Liver (tissue), 9 donors: ENCODE data around the gene VWF. TPM values are rescaled to one million over a fixed set of nuclear protein-coding genes. Genes with fewer than 3 reads are reported as not detected.

ENCODE experiments used
- DNase-seq: peaks from one replicate; pipeline ENCODE4 v3.0.0-alpha.2; 2017; ENCODE audit warnings: low spot score
- H3K27ac ChIP-seq, 2 donors: one replicate each; pipeline ENCODE4 v1.7.0; 2013; ENCODE audit warnings: inconsistent platforms in 2 of 2, low read length in 2 of 2, control low read depth in 1 of 2, low read depth in 1 of 2, mild to moderate bottlenecking in 1 of 2
- H3K27me3 ChIP-seq, 4 donors: one replicate each; pipeline versions ENCODE4 v1.6.1 to v1.7.0; 2013; ENCODE audit warnings: low read length in 3 of 4, inconsistent platforms in 1 of 4, mild to moderate bottlenecking in 1 of 4, moderate library complexity in 1 of 4; ENCODE audit not compliant: control insufficient read depth in 4 of 4, insufficient read depth in 4 of 4
- H3K36me3 ChIP-seq, 4 donors: one replicate each; pipeline versions ENCODE4 v1.6.1 to v1.7.0; 2013; ENCODE audit warnings: low read length in 3 of 4, mild to moderate bottlenecking in 3 of 4, low read depth in 1 of 4, moderate library complexity in 1 of 4; ENCODE audit not compliant: control insufficient read depth in 4 of 4, insufficient read depth in 3 of 4
- H3K4me1 ChIP-seq, 4 donors: one replicate each; pipeline versions ENCODE4 v1.6.1 to v1.7.0; 2013; ENCODE audit warnings: low read length in 3 of 4, mild to moderate bottlenecking in 3 of 4, moderate library complexity in 1 of 4; ENCODE audit not compliant: control insufficient read depth in 4 of 4, insufficient read depth in 4 of 4
- H3K4me3 ChIP-seq, 3 donors: one replicate each; pipeline versions ENCODE4 v1.6.1 to v1.7.0; 2013; ENCODE audit warnings: low read length in 3 of 3, control low read depth in 1 of 3, low read depth in 1 of 3, mild to moderate bottlenecking in 1 of 3
- H3K9ac ChIP-seq, 2 donors: one replicate each; pipeline ENCODE4 v1.7.0; 2013; ENCODE audit warnings: low read length in 2 of 2, mild to moderate bottlenecking in 2 of 2, moderate library complexity in 2 of 2, control low read depth in 1 of 2, low read depth in 1 of 2
- H3K9me3 ChIP-seq, 4 donors: one replicate each; pipeline versions ENCODE4 v1.6.1 to v1.7.0; 2013; ENCODE audit warnings: low read length in 3 of 4; ENCODE audit not compliant: control insufficient read depth in 4 of 4
- ATF3 ChIP-seq: IDR thresholded peaks from 2 replicates; pipeline ENCODE4 v1.6.1; 2016; ENCODE audit warnings: antibody characterized with exemption
- CTCF ChIP-seq: fragments of 150-350 bp; IDR thresholded peaks from 2 replicates; pipeline ENCODE4 v1.5.1; 2017; ENCODE audit warnings: improper control_type of control experiment, low read depth, low read length; ENCODE audit not compliant: missing input control
- EGR1 ChIP-seq, 2 donors: IDR thresholded peaks; 2 replicates each; pipeline ENCODE4 v1.6.1; 2016 to 2018; ENCODE audit warnings: antibody characterized with exemption in 2 of 2, low read depth in 2 of 2
- FOXA1 ChIP-seq: IDR thresholded peaks from 2 replicates; pipeline ENCODE4 v1.6.1; 2016; ENCODE audit warnings: antibody characterized with exemption
- FOXA2 ChIP-seq: IDR thresholded peaks from 2 replicates; pipeline ENCODE4 v1.6.1; 2016; ENCODE audit warnings: antibody characterized with exemption
- GABPA ChIP-seq, 2 donors: IDR thresholded peaks in 1 of 2; conservative IDR thresholded peaks in 1 of 2; 2 replicates each; pipeline ENCODE4 v1.6.1; 2016; ENCODE audit warnings: antibody characterized with exemption in 2 of 2, mild to moderate bottlenecking in 1 of 2, moderate library complexity in 1 of 2
- HNF4A ChIP-seq, 2 donors: conservative IDR thresholded peaks; 2 replicates each; pipeline ENCODE4 v1.6.1; 2016; ENCODE audit warnings: antibody characterized with exemption in 2 of 2, mild to moderate bottlenecking in 2 of 2
- HNF4G ChIP-seq: IDR thresholded peaks from 2 replicates; pipeline ENCODE4 v1.6.1; 2016; ENCODE audit warnings: antibody characterized with exemption
- JUND ChIP-seq, 2 donors: IDR thresholded peaks; 2 replicates each; pipeline ENCODE4 v1.6.1; 2016; ENCODE audit warnings: antibody characterized with exemption in 2 of 2
- MAX ChIP-seq: IDR thresholded peaks from 2 replicates; pipeline ENCODE4 v1.6.1; 2016; ENCODE audit warnings: antibody characterized with exemption
- NR2F2 ChIP-seq: IDR thresholded peaks from 2 replicates; pipeline ENCODE4 v1.6.1; 2016; ENCODE audit warnings: antibody characterized with exemption
- RAD21 ChIP-seq, 2 donors: IDR thresholded peaks; 2 replicates each; pipeline ENCODE4 v1.6.1; 2016; ENCODE audit warnings: antibody characterized with exemption in 2 of 2, mild to moderate bottlenecking in 2 of 2
- RXRA ChIP-seq, 2 donors: IDR thresholded peaks; 2 replicates each; pipeline ENCODE4 v1.6.1; 2017 to 2018; ENCODE audit warnings: antibody characterized with exemption in 2 of 2, mild to moderate bottlenecking in 1 of 2
- SP1 ChIP-seq: IDR thresholded peaks from 2 replicates; pipeline ENCODE4 v1.6.1; 2018; ENCODE audit warnings: antibody characterized with exemption, mild to moderate bottlenecking
- TAF1 ChIP-seq: conservative IDR thresholded peaks from 2 replicates; pipeline ENCODE4 v1.6.1; 2016; ENCODE audit warnings: antibody characterized with exemption, mild to moderate bottlenecking
- YY1 ChIP-seq: IDR thresholded peaks from 2 replicates; pipeline ENCODE4 v1.6.1; 2016; ENCODE audit warnings: antibody characterized with exemption, mild to moderate bottlenecking
- WGBS: extraction: QIAGEN DNeasy Blood & Tissue Kit; methylation state at CpG from one replicate; pipeline ENCODE4 v1.1.7; 2013; 5-methylcytosine and 5-hydroxymethylcytosine counted together
- polyA plus RNA-seq, 2 donors: library from polyadenylated mRNA; stranded (reverse) in 1 of 2; unstranded in 1 of 2; fragments of 200-250 nt in 1 of 2; fragments of >200 nt in 1 of 2; fragmentation: Nextera tagmentation in 1 of 2; extraction: Ambion mirVana in 1 of 2; gene quantifications; one replicate each; pipeline versions ENCODE4 v1.2.1 to v1.2.3, GENCODE V29; 2013 to 2015
- total RNA-seq, 2 donors: library from RNA; depleted of rRNA; stranded (reverse); fragments of >200 nt; gene quantifications; one replicate each; pipeline ENCODE4 v1.2.3, GENCODE V29; 2014
- TF ChIP-seq, protein P1 (sequence below): IDR thresholded peaks from 2 replicates; pipeline ENCODE4 v1.6.1; 2016; ENCODE audit warnings: antibody characterized with exemption, mild to moderate bottlenecking
- TF ChIP-seq, protein P2 (sequence below): IDR thresholded peaks from 2 replicates; pipeline ENCODE4 v1.6.1; 2016; ENCODE audit warnings: antibody characterized with exemption
- donor health status: healthy.
- donor health status: healthy.
- donor health status: healthy.
- donor health status: healthy.
- donor health status: healthy.

VWF gene
- total and polyA plus RNA-seq, 4 donors: 2.1 to 10.8 (median 4.0) TPM

- peak; percentile 75 for TF ChIP-seq NR2F2
- no peak for TF ChIP-seq CTCF
- TF ChIP-seq, protein P1, sequence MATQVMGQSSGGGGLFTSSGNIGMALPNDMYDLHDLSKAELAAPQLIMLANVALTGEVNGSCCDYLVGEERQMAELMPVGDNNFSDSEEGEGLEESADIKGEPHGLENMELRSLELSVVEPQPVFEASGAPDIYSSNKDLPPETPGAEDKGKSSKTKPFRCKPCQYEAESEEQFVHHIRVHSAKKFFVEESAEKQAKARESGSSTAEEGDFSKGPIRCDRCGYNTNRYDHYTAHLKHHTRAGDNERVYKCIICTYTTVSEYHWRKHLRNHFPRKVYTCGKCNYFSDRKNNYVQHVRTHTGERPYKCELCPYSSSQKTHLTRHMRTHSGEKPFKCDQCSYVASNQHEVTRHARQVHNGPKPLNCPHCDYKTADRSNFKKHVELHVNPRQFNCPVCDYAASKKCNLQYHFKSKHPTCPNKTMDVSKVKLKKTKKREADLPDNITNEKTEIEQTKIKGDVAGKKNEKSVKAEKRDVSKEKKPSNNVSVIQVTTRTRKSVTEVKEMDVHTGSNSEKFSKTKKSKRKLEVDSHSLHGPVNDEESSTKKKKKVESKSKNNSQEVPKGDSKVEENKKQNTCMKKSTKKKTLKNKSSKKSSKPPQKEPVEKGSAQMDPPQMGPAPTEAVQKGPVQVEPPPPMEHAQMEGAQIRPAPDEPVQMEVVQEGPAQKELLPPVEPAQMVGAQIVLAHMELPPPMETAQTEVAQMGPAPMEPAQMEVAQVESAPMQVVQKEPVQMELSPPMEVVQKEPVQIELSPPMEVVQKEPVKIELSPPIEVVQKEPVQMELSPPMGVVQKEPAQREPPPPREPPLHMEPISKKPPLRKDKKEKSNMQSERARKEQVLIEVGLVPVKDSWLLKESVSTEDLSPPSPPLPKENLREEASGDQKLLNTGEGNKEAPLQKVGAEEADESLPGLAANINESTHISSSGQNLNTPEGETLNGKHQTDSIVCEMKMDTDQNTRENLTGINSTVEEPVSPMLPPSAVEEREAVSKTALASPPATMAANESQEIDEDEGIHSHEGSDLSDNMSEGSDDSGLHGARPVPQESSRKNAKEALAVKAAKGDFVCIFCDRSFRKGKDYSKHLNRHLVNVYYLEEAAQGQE: no peak
- peak; percentile 17 for TF ChIP-seq SP1
- TF ChIP-seq GABPA (IDR thresholded peaks at IDR 0.05 in 1 of 2, conservative IDR thresholded peaks at IDR 0.05 in 1 of 2): no peak
- TF ChIP-seq JUND (IDR thresholded peaks at IDR 0.05): no peak
- TF ChIP-seq HNF4G: no peak
- TF ChIP-seq FOXA2: no peak
- TF ChIP-seq RAD21 (IDR thresholded peaks at IDR 0.05): no peak
- no peak for TF ChIP-seq HNF4A (conservative IDR thresholded peaks at IDR 0.05)
- TF ChIP-seq, protein P2, sequence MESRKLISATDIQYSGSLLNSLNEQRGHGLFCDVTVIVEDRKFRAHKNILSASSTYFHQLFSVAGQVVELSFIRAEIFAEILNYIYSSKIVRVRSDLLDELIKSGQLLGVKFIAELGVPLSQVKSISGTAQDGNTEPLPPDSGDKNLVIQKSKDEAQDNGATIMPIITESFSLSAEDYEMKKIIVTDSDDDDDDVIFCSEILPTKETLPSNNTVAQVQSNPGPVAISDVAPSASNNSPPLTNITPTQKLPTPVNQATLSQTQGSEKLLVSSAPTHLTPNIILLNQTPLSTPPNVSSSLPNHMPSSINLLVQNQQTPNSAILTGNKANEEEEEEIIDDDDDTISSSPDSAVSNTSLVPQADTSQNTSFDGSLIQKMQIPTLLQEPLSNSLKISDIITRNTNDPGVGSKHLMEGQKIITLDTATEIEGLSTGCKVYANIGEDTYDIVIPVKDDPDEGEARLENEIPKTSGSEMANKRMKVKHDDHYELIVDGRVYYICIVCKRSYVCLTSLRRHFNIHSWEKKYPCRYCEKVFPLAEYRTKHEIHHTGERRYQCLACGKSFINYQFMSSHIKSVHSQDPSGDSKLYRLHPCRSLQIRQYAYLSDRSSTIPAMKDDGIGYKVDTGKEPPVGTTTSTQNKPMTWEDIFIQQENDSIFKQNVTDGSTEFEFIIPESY: no peak
- TF ChIP-seq TAF1: no peak
- TF ChIP-seq MAX: no peak
- no peak for TF ChIP-seq EGR1 (IDR thresholded peaks at IDR 0.05; ENCODE audit: low read depth in 2 of 2)
- no peak for TF ChIP-seq ATF3
- WGBS: 66% methylated on average over 31 of the region's 31 CpGs
- H3K27me3 ChIP-seq: no peaks in the 10 kb centered on the region
- peaks cover 8 to 30% (median 17%) of the 10 kb centered on the region in 4 donors for H3K4me1 ChIP-seq
- no peak overlapping the region for H3K27ac ChIP-seq
- DNase-seq: no peak
- no peaks in the 10 kb centered on the region for H3K9me3 ChIP-seq
- H3K4me3 ChIP-seq: no peak overlapping the region
- no peak overlapping the region for H3K9ac ChIP-seq
- no peaks in the 10 kb centered on the region for H3K36me3 ChIP-seq
Measured at GRCh38 chr12:6074979-6075585, 49.4 kb downstream of the VWF start.

DNA sequence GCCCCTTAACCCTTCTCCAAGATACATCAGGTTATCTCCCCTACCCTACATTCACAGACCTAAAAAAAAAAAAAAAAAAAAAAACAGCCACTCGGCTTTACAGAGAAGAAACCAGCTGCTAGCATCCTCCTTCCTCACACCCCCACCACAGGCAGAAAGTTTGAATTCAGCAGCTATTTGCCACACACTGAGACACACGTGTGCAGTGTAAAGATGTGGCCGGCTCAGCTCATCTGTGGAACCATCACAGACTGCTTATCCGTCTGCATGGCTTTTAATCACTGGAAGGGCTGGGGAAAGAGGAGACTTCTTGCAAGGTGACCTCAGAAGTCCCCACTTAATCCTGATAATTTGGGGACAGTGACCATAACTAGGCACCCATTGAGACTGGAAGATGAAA, 50.0 kb downstream of the VWF start:
- no peak overlapping the region for H3K27ac ChIP-seq
- WGBS: 57% methylated on average over 4 of the region's 4 CpGs
- H3K27me3 ChIP-seq: no peaks in the 10 kb centered on the region
- H3K9ac ChIP-seq: no peak overlapping the region
- no peaks in the 10 kb centered on the region for H3K36me3 ChIP-seq
- no peak overlapping the region for H3K4me3 ChIP-seq
- TF ChIP-seq RXRA (IDR thresholded peaks at IDR 0.05) (no peak), NR2F2 (no peak), HNF4A (conservative IDR thresholded peaks at IDR 0.05) (no peak), RAD21 (IDR thresholded peaks at IDR 0.05) (no peak), FOXA1 (no peak), FOXA2 (no peak), GABPA (IDR thresholded peaks at IDR 0.05 in 1 of 2, conservative IDR thresholded peaks at IDR 0.05 in 1 of 2) (no peak), ATF3 (no peak), YY1 (no peak), EGR1 (IDR thresholded peaks at IDR 0.05; ENCODE audit: low read depth in 2 of 2) (no peak)
- H3K9me3 ChIP-seq: no peaks in the 10 kb centered on the region
- no peak for DNase-seq
- H3K4me1 ChIP-seq: peaks cover 10 to 37% (median 18%) of the 10 kb centered on the region in 4 donors
